GM10266 (cell line): Measurements from ENCODE around the gene LHFPL2.

Experiments
- DNase-seq: peaks from one replicate; pipeline ENCODE4 v3.0.0; 2012; ENCODE audit errors: extremely low spot score
- TF ChIP-seq, protein P1 (sequence below): IDR thresholded peaks from 2 replicates; pipeline ENCODE4 v1.5.1; 2012; ENCODE audit warnings: mild to moderate bottlenecking, low read depth; ENCODE audit not compliant: control insufficient read depth, insufficient read depth; ENCODE audit errors: missing control alignments

The LHFPL2 gene

DNA sequence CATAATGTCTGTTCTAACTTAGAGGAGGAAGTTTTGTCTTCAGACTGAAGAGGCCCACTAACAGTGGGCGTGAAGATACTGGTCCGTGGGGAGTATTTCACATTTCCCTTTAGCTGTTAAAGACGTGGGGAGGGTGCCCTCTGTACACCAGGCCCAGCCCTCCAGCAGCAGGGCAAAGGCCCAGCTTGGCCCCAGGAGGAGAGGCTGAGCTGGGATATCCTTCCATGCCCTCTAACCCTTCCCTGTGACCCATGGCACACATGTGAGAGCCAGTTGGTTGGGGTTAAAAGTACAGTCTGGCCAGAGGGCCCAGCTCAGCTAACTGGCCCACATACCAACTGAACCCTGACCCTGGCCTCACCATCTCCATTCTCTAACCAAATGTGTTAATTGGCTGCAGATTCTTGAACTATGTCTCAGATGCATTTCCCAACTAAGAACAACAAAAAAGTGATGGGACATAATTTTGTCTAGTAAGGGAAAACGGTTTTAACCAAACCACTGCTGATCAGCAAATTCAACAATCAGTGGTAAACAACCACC is 74.4 kb downstream of the LHFPL2 start:
- TF ChIP-seq, protein P1, sequence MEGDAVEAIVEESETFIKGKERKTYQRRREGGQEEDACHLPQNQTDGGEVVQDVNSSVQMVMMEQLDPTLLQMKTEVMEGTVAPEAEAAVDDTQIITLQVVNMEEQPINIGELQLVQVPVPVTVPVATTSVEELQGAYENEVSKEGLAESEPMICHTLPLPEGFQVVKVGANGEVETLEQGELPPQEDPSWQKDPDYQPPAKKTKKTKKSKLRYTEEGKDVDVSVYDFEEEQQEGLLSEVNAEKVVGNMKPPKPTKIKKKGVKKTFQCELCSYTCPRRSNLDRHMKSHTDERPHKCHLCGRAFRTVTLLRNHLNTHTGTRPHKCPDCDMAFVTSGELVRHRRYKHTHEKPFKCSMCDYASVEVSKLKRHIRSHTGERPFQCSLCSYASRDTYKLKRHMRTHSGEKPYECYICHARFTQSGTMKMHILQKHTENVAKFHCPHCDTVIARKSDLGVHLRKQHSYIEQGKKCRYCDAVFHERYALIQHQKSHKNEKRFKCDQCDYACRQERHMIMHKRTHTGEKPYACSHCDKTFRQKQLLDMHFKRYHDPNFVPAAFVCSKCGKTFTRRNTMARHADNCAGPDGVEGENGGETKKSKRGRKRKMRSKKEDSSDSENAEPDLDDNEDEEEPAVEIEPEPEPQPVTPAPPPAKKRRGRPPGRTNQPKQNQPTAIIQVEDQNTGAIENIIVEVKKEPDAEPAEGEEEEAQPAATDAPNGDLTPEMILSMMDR: no peak
- peak; percentile 19 for DNase-seq

DNA sequence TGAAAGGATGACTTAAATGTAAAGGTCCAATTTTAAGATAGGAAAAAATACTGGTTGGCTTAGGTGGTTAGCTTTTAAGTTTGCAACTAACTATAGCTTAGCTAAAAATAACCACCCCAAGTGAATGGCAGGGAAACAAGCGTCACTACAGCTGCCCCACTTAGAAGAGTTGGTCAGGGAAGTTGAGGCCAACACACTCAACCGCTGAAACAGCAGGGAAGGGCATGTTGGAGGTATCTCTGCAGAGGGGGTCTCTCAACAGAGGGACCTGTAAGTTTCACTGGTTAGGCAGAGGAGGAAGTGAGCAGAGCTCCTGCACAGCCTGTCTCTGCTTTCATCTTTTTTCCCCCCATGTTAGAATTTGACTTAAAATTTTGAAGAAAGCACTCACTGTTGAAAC is 75.3 kb downstream of the LHFPL2 start:
- TF ChIP-seq, protein P1: no peak
- no peak for DNase-seq

DNA sequence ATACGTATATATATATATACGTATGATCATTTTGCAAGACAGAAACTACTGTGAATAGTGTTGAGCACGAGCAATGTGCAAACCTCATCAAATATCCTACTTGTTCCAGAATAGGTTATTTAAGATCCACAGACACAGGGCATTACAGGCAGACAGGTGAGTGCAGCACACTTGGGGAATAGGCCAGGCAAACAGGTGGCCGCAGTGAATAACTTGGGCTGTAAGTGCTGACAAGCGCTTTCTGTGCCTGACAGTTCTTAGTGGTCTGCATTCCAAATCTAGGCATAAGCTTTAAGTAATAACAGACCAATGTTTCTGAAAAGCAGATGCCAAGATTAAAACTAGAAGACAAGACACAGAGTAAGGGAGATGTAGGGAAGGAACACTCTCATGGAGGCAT is 77.9 kb downstream of the LHFPL2 start:
- DNase-seq: no peak
- TF ChIP-seq, protein P1: no peak

DNA sequence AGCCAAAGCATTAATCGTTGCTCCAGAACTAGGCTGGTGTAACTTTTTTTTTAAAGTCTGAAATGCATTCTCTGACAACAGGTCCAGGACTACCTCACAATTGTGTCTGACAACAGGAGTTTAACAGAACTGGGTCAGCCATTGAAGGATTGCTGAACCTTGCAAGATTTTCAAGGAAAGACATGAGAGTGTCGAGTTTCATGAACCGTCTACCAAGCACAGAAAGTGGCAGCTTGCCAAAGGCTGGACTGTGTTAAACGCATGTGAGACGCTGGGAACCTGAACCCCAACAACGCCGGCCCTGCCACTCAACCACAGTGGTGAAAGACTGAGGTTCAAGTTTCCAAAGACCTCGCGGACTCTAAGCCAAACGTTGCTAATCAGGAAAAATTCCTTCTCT is 79.1 kb downstream of the LHFPL2 start:
- no peak for DNase-seq
- TF ChIP-seq, protein P1: no peak

DNA sequence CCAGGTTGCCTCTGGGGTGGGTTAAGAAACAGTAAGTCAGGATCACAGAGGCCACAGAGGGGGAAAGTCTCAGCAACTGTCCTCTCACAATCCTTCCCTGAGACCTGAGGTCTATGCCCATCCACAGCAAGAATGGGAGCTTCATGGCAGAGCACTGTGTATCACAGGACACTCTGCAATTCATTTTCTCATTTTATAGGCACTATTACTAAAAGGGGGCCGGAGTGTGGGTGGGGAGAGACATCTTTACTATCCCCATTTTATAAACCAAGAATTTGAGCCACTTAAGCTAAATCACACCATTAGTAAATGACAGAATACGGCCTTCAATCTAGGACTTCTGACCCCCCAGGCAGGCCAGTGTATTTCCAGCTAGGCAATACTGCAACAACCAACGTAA is 79.9 kb downstream of the LHFPL2 start:
- DNase-seq: no peak
- TF ChIP-seq, protein P1: no peak

DNA sequence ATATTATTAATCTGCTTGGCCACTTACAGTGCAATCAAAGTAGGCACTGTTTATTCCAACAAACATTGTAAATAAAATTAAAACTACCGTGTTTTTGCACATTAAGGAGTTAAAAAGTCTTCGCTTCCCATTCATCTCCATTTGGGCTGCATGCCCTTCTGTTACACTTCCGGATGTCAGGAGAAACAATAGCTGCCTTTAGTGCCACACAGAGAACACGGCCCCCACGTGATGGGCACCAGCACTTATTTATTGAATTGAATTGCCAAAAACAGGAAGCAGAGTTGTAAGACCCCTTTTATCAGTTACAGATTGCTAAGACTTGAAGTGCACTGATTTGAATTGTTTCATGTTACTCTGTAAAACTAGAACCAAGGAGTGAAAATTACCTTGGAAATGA is 80.4 kb downstream of the LHFPL2 start:
- DNase-seq: no peak
- TF ChIP-seq, protein P1: no peak

DNA sequence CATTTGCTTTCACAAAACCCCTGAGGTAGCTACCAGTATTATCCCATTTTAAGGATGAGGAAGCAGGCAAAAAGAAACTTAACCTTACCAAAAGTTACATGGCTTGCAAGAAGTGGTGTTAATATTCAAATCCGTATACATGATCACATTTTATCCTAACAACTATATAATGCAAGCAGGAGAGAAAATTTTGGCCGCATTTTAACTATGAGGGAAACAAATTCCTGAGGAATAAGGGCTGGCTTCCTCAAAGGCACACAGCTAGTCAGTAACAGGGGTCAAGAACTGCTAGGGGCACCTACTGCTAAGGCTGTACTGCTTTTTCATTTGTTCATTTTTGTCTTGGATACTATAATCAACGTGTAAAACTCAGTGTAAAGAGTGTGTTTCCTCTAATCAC is 81.0 kb downstream of the LHFPL2 start:
- TF ChIP-seq, protein P1: no peak
- DNase-seq: no peak
